PC-9 (cell line): Measurements from ENCODE around the gene INSYN1.

Experiments used
- EZH2 ChIP-seq: fragments of 200-600 bp; sonication (generic); IDR thresholded peaks from 2 replicates; pipeline ENCODE4 v1.8.0; 2017; ENCODE audit warnings: antibody characterized with exemption, low read depth
- TF ChIP-seq, protein P1 (sequence below): fragments of 200-600 bp; sonication (generic); conservative IDR thresholded peaks from 2 replicates; pipeline ENCODE4 v1.6.1; 2017; ENCODE audit warnings: mixed run types, antibody characterized with exemption, mild to moderate bottlenecking, moderate library complexity

DNA sequence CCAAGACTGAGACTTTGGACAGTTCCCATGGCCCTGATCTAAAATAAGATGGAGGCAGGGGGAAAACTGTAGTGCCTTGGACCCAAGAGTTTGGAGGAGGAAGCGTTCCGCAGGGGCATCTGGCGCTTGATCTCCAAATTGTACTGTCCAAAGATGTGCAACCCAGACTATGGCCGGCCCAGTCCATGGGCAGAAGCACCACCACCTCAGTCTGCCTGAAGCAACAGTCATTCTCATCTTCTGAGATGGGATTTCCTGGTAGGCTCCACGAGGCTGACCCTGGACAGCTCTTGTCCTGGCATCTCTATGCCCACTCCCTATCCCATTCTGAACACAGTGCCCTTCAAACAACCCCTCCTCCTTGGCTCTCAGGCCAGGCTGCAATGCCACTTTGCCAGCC is 3.6 kb downstream of the INSYN1 start:
- TF ChIP-seq, protein P1, sequence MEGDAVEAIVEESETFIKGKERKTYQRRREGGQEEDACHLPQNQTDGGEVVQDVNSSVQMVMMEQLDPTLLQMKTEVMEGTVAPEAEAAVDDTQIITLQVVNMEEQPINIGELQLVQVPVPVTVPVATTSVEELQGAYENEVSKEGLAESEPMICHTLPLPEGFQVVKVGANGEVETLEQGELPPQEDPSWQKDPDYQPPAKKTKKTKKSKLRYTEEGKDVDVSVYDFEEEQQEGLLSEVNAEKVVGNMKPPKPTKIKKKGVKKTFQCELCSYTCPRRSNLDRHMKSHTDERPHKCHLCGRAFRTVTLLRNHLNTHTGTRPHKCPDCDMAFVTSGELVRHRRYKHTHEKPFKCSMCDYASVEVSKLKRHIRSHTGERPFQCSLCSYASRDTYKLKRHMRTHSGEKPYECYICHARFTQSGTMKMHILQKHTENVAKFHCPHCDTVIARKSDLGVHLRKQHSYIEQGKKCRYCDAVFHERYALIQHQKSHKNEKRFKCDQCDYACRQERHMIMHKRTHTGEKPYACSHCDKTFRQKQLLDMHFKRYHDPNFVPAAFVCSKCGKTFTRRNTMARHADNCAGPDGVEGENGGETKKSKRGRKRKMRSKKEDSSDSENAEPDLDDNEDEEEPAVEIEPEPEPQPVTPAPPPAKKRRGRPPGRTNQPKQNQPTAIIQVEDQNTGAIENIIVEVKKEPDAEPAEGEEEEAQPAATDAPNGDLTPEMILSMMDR = no peak
- TF ChIP-seq EZH2 = no peak
